GM12878 (cell line): ENCODE results near the gene GPSM3. TPM values are rescaled to one million over a fixed set of nuclear protein-coding genes. Genes with fewer than 3 reads are reported as not detected.

ENCODE experiments used
- ATAC-seq: fragments of 200-7000 bp; cut with Tn5 transposase; 3 replicates; pipeline ENCODE4 v1.9.1; 2020; ENCODE audit warnings: mild to moderate bottlenecking, moderate library complexity
- BruUV-seq: library from RNA; stranded (reverse); fragments of 400-500 nt; replicated peaks from 2 replicates; lab custom pipeline; 2021; lab: Mats Ljungman, UMichigan
- CTCF ChIA-PET: fragments of 300-600 bp; sonication (Branson Sonifier 250); formaldehyde crosslinking; extraction: SDS; loops from one replicate; lab custom pipeline; 2021; ENCODE audit warnings: inconsistent platforms; lab: Yijun Ruan, JAX
- POLR2A ChIA-PET: fragments of 350-600 bp; formaldehyde crosslinking; extraction: SDS; loops from one replicate; lab custom pipeline; 2021; ENCODE audit warnings: inconsistent platforms; lab: Charles Lee
- RAD21 ChIA-PET: fragments of 300-600 bp; sonication (Branson Sonifier 250); formaldehyde crosslinking; loops from one replicate; lab custom pipeline; 2023; ENCODE audit warnings: antibody characterized with exemption; ENCODE audit not compliant: unreplicated experiment; lab: Charles Lee
- SMC1A ChIA-PET: fragments of 300-600 bp; sonication (Branson Sonifier 250); formaldehyde crosslinking; loops from one replicate; lab custom pipeline; 2023; ENCODE audit not compliant: unreplicated experiment, uncharacterized antibody; lab: Charles Lee
- DNase-seq: peaks from one replicate; pipeline ENCODE4 v3.0.0-alpha.2; 2011; ENCODE audit warnings: low read depth, low spot score
- FAIRE-seq: peaks from 3 replicates; lab custom pipeline; 2011; peaks lifted over from hg19 to GRCh38; lab: Jason Lieb, UNC
- H2AFZ ChIP-seq: 2 replicates; pipeline ENCODE4 v1.6.0; 2011; ENCODE audit warnings: low read depth, low read length, control low read depth; ENCODE audit not compliant: control insufficient read depth
- H3K27ac ChIP-seq: 2 replicates; pipeline ENCODE4 v1.5.1; 2011; ENCODE audit warnings: control low read depth; ENCODE audit not compliant: control insufficient read depth, insufficient read depth
- H3K27me3 ChIP-seq, 2 experiments: replicated peaks in 1 of 2; 2 replicates each; pipeline versions ENCODE4 v1.6.0 to v1.6.1; 2011; ENCODE audit warnings: low read length in 1 of 2; ENCODE audit not compliant: control insufficient read depth in 2 of 2, insufficient read depth in 2 of 2
- H3K36me3 ChIP-seq, 2 experiments: 2 replicates each; pipeline ENCODE4 v1.5.1; 2011; ENCODE audit warnings: low read length in 1 of 2; ENCODE audit not compliant: control insufficient read depth in 2 of 2, insufficient read depth in 2 of 2
- H3K4me1 ChIP-seq: 2 replicates; pipeline ENCODE4 v1.6.1; 2011; ENCODE audit warnings: mild to moderate bottlenecking, low read length, moderate library complexity, mixed read lengths; ENCODE audit not compliant: control insufficient read depth, insufficient read depth
- H3K4me2 ChIP-seq: 2 replicates; pipeline ENCODE4 v1.6.0; 2011; ENCODE audit warnings: control low read depth; ENCODE audit not compliant: control insufficient read depth, insufficient read depth
- H3K4me3 ChIP-seq: fragments of 200-600 bp; sonication (generic); 2 replicates; pipeline ENCODE4 v1.5.1; 2016
- H3K79me2 ChIP-seq: 2 replicates; pipeline ENCODE4 v1.6.0; 2011; ENCODE audit warnings: low read length; ENCODE audit not compliant: control insufficient read depth, insufficient read depth
- H3K9ac ChIP-seq: 2 replicates; pipeline ENCODE4 v1.8.0; 2011; ENCODE audit warnings: low read length, control low read depth, mixed read lengths; ENCODE audit not compliant: control insufficient read depth, insufficient read depth
- H3K9me3 ChIP-seq: replicated peaks from 3 replicates; pipeline ENCODE4 v1.5.1; 2011; ENCODE audit warnings: mild to moderate bottlenecking, low read length; ENCODE audit not compliant: control insufficient read depth, insufficient read depth
- H4K20me1 ChIP-seq: 2 replicates; pipeline ENCODE4 v1.6.0; 2011; ENCODE audit not compliant: control insufficient read depth, insufficient read depth
- CTCF ChIP-seq, 3 experiments: IDR thresholded peaks in 2 of 3; conservative IDR thresholded peaks in 1 of 3; 2 replicates each; pipeline ENCODE4 v1.5.1; 2011; ENCODE audit warnings: low read depth in 3 of 3, low read length in 3 of 3, mild to moderate bottlenecking in 3 of 3, control low read depth in 2 of 3, moderate library complexity in 2 of 3, inconsistent platforms in 1 of 3, mixed read lengths in 1 of 3; ENCODE audit not compliant: control insufficient read depth in 2 of 3, insufficient read depth in 1 of 3; ENCODE audit errors: extremely low read depth in 1 of 3
- JUND ChIP-seq: IDR thresholded peaks from 2 replicates; pipeline ENCODE4 v1.6.1; 2012; ENCODE audit warnings: low read depth, mild to moderate bottlenecking, low read length, improper control_type of control experiment, moderate library complexity
- WGBS: methylation state at CpG from one replicate; pipeline ENCODE4 v1.1.6; 2016; ENCODE audit warnings: low lambda C conversion rate; ENCODE audit not compliant: insufficient replicate concordance, insufficient coverage; ENCODE audit errors: missing lambda C conversion rate; 5-methylcytosine and 5-hydroxymethylcytosine counted together
- in situ Hi-C: fragments of 300-500 bp; cut with MboI; formaldehyde crosslinking; loops from 9 replicates; pipeline ENCODE4 v1.14.3; 2018; ENCODE audit warnings: mixed read lengths
- intact Hi-C: fragments of 100-400 bp; cut with micrococcal nuclease; formaldehyde crosslinking; loops from one replicate; pipeline ENCODE4 v1.14.2; 2022; ENCODE audit not compliant: unreplicated experiment
- polyA plus RNA-seq, 11 experiments: library from polyadenylated mRNA; depleted of rRNA in 4 of 11; unstranded in 6 of 11; stranded (reverse) in 5 of 11; fragments of >200 nt; fragmentation: Nextera tagmentation in 4 of 11; fragmentation: Illumina TruSeq in 1 of 11; extraction: Ambion mirVana in 4 of 11; extraction: Trizol in 1 of 11; gene quantifications; 1 replicate in 1 of 11; 2 replicates in 10 of 11; pipeline versions ENCODE4 v1.2.1 to v1.2.3, GENCODE V29; 2011 to 2016; ENCODE audit warnings: inconsistent platforms in 2 of 11, missing spikeins in 2 of 11, low read depth in 1 of 11
- total RNA-seq, 4 experiments: library from RNA; depleted of rRNA in 3 of 4; stranded (reverse); fragments of >200 nt in 3 of 4; fragmentation: Illumina TruSeq in 1 of 4; extraction: Trizol in 1 of 4; gene quantifications; 2 replicates each; pipeline versions ENCODE4 v1.2.1 to v1.2.3, GENCODE V29; 2013 to 2021

GPSM3 gene
- total and polyA plus RNA-seq, 10 of the 15 experiments (the other 5 are each of a cell fraction or from before 2014, with no cell fraction given): 22.0 to 137 (median 113) TPM

GRCh38 chr6:32149092-32149755 is 43.2 kb downstream of the GPSM3 start:
- no peaks in the 10 kb centered on the region; the same call in 2 of the 3 replicates for H3K9me3 ChIP-seq
- no peak overlapping the region for H3K4me3 ChIP-seq
- ChIA-PET SMC1A (no interaction called here), RAD21 (no interaction called here), CTCF (no interaction called here), POLR2A (no interaction called here)
- intact Hi-C loops: no loop called here
- H2AFZ ChIP-seq: no peak overlapping the region
- BruUV-seq: no TSS peak
- TF ChIP-seq CTCF (IDR thresholded peaks at IDR 0.05 in 2 of 3, conservative IDR thresholded peaks at IDR 0.05 in 1 of 3; ENCODE audit: control insufficient read depth in 2 of 3, extremely low read depth in 1 of 3, insufficient read depth in 1 of 3, low read depth in 3 of 3, low read length in 3 of 3) (0 out of 6 replicates have a peak, but pooled peaks of 1 of the 3 experiments have one; percentile 1), JUND (no peak)
- peaks cover 9 to 12% of the 10 kb centered on the region in 2 experiments for H3K27me3 ChIP-seq
- no peak for DNase-seq
- in situ Hi-C loops: no loop called here
- no peak for ATAC-seq
- H3K79me2 ChIP-seq: no peaks in the 10 kb centered on the region
- H3K27ac ChIP-seq: no peak overlapping the region
- H4K20me1 ChIP-seq: no peaks in the 10 kb centered on the region
- 47% methylated on average over 47 of the region's 47 CpGs for WGBS
- H3K36me3 ChIP-seq: no peaks in the 10 kb centered on the region
- peak overlapping the region; percentile 13; the same call in 1 of the 2 replicates for H3K4me2 ChIP-seq
- no peaks in the 10 kb centered on the region; the same call in 1 of the 2 replicates for H3K4me1 ChIP-seq
- no peak overlapping the region for H3K9ac ChIP-seq
- no peak for FAIRE-seq
